Measurements from ENCODE around the gene ZNF622. TPM values are rescaled to one million over a fixed set of nuclear protein-coding genes. Genes with fewer than 3 reads are reported as not detected.

The ZNF622 gene
- total and polyA plus RNA-seq, 11 donors = 43.7 to 171 (median 58.4) TPM

DNA sequence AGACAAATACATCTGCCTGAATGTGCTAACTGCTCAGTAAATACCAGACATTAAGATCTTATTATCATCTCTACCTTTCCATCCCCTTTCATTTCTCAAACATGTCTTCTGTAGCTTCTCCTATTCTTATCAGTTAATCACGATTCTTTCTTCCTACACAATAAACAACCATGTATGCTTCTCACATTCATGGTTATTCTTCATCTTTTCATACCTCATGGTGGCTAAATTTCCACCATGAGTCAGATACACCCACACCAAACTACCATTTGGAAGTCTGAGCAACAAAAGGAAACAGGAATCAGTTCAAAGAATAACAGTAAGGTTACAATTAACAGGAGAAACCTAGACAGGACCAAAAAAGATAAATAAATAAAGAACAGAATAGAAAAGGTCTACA, 7.7 kb downstream of the ZNF622 start:
- Histone ChIP-seq H3K36me3 (peaks cover 0 to 93% (median 85%) of the 10 kb centered on the region in 9 donors), H3K4me1 (peaks cover 8 to 86% (median 62%) of the 10 kb centered on the region in 12 donors), H3K4me3 (no peak overlapping the region), H3K9me3 (no peaks in the 10 kb centered on the region), H3K27me3 (no peaks in the 10 kb centered on the region), H3K27ac (peak overlapping the region in 10 of 12 donors; percentile 2 to 95 (median 18))
- WGBS, 4 donors = 43 to 63% (median 50%) methylated on average over 1 of the region's 1 CpG
- TF ChIP-seq, protein P1, sequence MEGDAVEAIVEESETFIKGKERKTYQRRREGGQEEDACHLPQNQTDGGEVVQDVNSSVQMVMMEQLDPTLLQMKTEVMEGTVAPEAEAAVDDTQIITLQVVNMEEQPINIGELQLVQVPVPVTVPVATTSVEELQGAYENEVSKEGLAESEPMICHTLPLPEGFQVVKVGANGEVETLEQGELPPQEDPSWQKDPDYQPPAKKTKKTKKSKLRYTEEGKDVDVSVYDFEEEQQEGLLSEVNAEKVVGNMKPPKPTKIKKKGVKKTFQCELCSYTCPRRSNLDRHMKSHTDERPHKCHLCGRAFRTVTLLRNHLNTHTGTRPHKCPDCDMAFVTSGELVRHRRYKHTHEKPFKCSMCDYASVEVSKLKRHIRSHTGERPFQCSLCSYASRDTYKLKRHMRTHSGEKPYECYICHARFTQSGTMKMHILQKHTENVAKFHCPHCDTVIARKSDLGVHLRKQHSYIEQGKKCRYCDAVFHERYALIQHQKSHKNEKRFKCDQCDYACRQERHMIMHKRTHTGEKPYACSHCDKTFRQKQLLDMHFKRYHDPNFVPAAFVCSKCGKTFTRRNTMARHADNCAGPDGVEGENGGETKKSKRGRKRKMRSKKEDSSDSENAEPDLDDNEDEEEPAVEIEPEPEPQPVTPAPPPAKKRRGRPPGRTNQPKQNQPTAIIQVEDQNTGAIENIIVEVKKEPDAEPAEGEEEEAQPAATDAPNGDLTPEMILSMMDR (IDR thresholded peaks at IDR 0.05) = peak in 1 of 12 donors; percentile 1
- no peak for TF ChIP-seq POLR2A (IDR thresholded peaks at IDR 0.05)
- intact Hi-C loops (cut with DNase I) = loop anchor here in 8 of 10 donors (5.0 to 10.0 kb wide), 9 partner anchors 41 to 993 kb away; partner anchors contain the start of gene MARCHF11 (in 4 of the 8)
- DNase-seq (no peak), ATAC-seq (no peak)

DNA sequence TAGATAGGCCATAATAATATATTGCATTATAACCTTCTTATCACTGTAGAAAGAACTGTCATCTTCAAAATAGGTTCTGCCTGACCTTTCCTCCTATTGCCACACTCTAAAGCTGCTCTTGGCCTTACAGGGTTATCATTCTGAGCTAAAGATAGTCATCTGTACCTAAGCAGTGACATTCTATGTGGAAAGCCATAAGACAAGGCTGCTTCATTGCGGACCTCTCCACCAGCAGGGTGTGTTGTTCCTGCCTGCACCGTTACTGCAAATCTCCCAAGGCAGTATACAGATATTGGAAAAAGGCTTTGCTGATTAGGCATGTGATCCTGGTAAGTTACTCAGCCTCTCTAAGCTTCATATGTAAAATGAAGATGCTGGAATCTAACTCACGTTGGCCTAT, 8.1 kb downstream of the ZNF622 start:
- TF ChIP-seq, protein P1 (IDR thresholded peaks at IDR 0.05) = peak in 7 of 12 donors; percentile 11 to 41 (median 29)
- TF ChIP-seq POLR2A (IDR thresholded peaks at IDR 0.05) = no peak
- Histone ChIP-seq H3K27me3 (no peaks in the 10 kb centered on the region), H3K27ac (peak overlapping the region in 10 of 12 donors; percentile 2 to 95 (median 18)), H3K36me3 (peaks cover 0 to 93% (median 85%) of the 10 kb centered on the region in 9 donors), H3K9me3 (no peaks in the 10 kb centered on the region), H3K4me3 (no peak overlapping the region), H3K4me1 (peaks cover 8 to 85% (median 61%) of the 10 kb centered on the region in 12 donors)
- intact Hi-C loops (cut with DNase I) = loop anchor here in 8 of 10 donors (5.0 to 10.0 kb wide), 9 partner anchors 40 to 993 kb away; partner anchors contain the start of gene MARCHF11 (in 4 of the 8)
- DNase-seq (no peak), ATAC-seq (peak in 2 of 4 donors; percentile 6 to 28)
- 41 to 56% (median 48%) methylated on average over 3 of the region's 3 CpGs for WGBS, 4 donors

DNA sequence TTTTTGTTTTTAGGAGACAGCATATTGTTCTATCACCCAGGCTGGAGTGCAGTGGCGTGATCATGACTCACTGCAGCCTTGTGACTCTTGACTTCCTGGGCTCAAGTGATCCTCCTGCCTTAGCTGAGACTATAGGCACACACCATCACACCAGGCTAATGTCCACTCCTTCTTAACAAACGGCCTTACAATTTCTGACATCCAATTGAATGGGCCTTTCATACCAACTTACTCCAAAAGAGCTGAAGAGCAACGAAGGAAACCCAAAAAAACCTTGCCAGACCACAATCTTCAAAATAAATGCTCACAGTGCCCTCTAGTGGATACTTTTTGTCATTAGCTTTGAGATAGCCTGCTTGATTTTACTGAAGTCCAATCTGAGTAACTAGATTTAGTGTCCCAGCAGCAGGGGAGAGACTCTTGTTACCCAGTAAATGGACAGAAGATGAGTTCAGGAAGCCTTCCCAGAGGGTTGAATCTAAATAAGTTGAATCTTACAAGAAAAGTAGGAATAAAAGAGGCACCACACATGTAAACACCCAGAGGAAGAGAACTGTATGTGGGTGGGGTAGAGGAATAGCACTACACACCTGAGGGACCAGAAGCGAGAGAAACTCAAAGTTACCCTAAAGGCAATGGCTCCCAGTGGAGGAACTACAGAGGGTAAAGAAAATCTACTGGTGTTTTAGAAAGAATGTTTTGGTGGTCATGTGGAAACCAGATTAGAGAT, 9.3 kb downstream of the ZNF622 start:
- Histone ChIP-seq H3K4me3 (no peak overlapping the region), H3K36me3 (peaks cover 0 to 93% (median 85%) of the 10 kb centered on the region in 9 donors), H3K9me3 (no peaks in the 10 kb centered on the region), H3K27ac (peak overlapping the region in 10 of 12 donors; percentile 6 to 95 (median 50)), H3K27me3 (no peaks in the 10 kb centered on the region), H3K4me1 (peaks cover 2 to 73% (median 52%) of the 10 kb centered on the region in 12 donors)
- DNase-seq = peak in 2 of 5 donors; percentile 35 to 57
- no peak for TF ChIP-seq POLR2A (IDR thresholded peaks at IDR 0.05)
- TF ChIP-seq, protein P1 (IDR thresholded peaks at IDR 0.05) = peak; percentile 59 to 79 (median 70)
- peak in 3 of 4 donors; percentile 62 to 76 (median 63) for ATAC-seq
- intact Hi-C loops (cut with DNase I) = loop anchor here in 8 of 10 donors (5.0 to 10.0 kb wide), 9 partner anchors 39 to 991 kb away; partner anchors contain the start of gene MARCHF11 (in 4 of the 8)
- 35 to 43% (median 36%) methylated on average over 4 of the region's 4 CpGs for WGBS, 4 donors

DNA sequence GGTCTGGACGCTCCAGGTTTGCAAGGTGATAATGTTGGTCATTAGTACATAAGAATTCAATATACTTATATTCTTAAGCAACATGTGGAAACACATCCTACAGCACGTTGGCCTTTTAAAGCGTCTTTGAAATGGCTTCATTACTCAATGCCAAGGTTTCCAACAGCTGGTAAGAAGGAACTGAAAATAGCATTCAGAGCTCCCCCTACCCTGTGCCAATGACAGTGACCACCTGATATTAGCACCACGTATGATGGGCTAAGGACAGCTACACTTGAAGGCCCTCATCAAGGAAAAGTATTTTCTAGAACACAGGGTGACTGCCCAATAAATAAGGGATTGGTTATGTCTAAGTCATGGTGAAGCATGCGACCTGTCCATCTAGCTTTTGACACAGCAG, 9.9 kb downstream of the ZNF622 start:
- H3K4me1 ChIP-seq = peaks cover 0 to 67% (median 47%) of the 10 kb centered on the region in 12 donors
- no peak overlapping the region for H3K4me3 ChIP-seq
- ATAC-seq (peak in 3 of 4 donors; percentile 1 to 10 (median 4)), DNase-seq (no peak)
- H3K36me3 ChIP-seq = peaks cover 0 to 93% (median 85%) of the 10 kb centered on the region in 9 donors
- H3K27me3 ChIP-seq = no peaks in the 10 kb centered on the region
- TF ChIP-seq, protein P1 (IDR thresholded peaks at IDR 0.05) = no peak
- TF ChIP-seq POLR2A (IDR thresholded peaks at IDR 0.05) = no peak
- no peaks in the 10 kb centered on the region for H3K9me3 ChIP-seq
- 60 to 65% (median 64%) methylated on average over 5 of the region's 5 CpGs for WGBS, 4 donors
- intact Hi-C loops (cut with DNase I) = loop anchor here in 8 of 10 donors (5.0 to 10.0 kb wide), 9 partner anchors 38 to 991 kb away; partner anchors contain the start of gene MARCHF11 (in 4 of the 8)
- peak overlapping the region in 10 of 12 donors; percentile 6 to 95 (median 50) for H3K27ac ChIP-seq
